Stimulated activated CD4-positive, alpha-beta T cell treated with anti-CD3 and anti-CD28 coated beads, Interleukin-4, amount 100 ng/mL, for 24 hours (primary cell): ENCODE measurements around the gene CD300C.
A peak's percentile ranks its signal among the peaks of the same experiment; 100 is the strongest.
"Not testable (repeated sequence)": the region's sequence is repeated elsewhere in the genome, so short reads cannot be mapped to it uniquely, and the experiment has no call there.

Experiments used
- DNase-seq: peaks from one replicate; pipeline ENCODE4 v3.0.0-alpha.2; 2020

The CD300C gene

DNA sequence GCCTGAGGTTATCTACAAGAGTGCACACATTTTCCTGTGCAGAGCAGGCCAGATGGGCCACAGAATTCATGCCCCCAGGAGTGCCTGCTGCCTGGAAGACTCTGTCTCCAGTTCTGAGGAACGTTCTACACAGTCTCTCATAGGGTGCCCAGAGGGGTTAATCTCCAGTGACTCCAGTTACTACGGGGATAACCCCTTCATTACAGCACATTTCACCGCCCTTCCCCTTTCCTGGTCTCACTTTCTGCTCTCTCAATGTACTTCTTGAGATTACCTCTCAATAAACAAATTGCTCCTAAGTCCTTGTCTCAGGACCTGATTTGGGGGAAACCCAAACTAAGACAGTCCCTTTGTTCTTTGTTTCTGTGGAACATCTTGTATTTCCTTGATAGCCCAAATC is 15.7 kb upstream of the CD300C start:
- no peak for DNase-seq

DNA sequence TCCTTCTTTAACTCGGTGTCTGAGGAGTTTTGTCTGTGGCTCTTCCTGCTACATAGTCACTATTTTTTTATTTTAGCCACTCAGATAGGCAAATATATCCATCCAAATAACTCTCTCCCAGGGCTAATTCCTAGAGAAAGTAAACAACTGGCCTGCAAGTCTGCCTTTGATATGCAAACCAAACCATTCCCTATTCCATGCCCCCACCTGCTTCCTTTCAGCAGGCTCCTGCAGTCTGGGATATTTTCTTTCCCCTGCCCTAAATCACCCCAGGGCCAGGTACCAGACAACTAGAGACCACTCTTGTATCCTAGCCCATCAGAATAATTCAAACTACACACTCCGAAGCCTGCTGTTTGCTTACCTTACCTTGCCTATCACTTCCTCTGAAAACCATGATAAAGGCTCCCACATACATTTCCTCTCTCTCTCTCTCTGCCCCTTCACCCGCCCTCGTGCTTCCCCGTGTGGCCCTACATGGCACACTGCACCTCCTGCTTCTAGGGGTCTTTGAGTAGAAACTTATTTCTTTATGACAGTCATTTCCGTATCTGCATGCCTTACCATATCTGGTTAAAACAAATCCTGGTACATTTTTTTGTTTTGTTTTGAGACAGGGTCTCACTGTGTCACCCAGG is 13.1 kb upstream of the CD300C start:
- DNase-seq = no peak

DNA sequence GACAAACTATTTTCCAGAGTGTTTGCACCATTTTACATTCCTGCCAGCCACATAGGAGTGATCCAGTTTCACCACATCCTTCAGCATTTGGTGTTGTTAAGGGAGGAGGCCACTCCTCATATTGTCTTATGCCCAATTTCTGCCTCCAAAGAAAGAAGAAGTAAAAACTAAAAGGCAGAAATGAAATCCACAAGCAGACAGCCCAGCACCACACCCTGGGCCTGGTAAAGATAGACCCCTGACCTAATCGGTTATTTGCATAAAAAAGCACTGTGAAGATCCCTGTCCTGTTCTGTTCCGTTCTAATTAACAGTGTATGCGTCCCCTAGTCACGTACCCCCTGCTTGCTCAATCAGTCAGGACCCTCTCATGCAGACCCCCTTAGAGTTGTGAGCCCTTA is 12.5 kb upstream of the CD300C start:
- DNase-seq = not testable (repeated sequence)

DNA sequence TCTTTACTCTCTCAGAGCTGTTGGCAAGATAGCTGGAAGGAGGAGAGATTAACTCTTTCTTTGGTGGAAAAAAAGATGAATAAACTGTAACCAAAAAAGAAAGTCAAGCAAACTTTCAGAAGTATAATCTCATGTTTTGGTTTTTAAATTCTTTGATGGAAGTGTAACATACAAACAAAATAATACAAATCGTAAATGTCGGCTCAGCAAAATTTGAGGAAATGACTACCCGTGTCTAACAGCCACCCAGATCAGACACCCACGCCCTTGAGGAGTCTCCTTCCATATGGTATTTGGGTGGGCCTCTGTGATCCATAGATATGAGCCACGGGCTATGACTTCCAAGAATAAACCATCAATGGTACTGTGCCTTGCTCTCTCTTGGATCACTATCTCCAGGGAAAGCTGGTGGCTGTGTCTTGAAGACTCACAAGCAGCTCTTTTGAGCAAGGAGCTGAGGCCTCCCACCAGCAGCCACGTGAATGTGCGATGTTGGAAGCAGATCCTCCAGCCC is 9.6 kb upstream of the CD300C start:
- no peak for DNase-seq

DNA sequence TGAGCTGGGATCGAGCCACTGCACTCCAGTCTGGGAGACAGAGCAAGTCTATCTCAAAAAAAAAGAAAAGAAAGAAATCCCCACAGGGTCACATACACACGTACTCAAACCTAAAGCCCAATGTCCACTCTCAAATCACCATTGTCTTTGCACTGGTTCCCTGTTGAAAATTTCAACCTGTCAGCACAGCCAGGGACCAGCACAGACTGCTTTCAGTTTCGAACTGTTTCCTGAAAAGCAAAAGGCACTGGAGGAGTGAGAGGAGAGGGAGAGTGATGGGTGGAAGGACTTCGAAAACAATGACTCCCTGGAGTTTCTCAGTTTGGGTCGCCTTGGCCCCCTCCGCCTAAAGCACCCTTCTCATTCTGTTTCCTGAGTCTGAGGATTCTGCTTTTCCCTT is 9.0 kb upstream of the CD300C start:
- DNase-seq = no peak

DNA sequence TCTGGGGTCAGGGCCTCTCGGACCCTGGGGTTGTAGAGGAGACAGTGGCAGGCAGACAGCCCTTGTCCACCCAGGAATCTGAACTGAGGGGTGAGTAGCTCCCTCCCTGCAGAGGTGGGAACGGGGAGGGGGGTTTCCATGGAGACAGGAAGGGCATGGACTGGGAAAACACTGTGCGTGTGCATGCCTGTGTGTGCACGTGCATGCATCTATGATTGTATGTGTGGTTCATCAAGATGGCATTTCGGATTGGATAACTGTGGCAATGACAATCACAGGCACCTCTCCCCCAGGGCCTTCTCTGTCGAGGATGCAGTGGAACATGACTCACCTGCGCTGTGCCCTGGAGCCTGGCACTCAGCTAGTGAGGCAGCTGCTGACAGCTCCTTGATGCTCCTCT is 6.1 kb upstream of the CD300C start:
- DNase-seq = no peak

DNA sequence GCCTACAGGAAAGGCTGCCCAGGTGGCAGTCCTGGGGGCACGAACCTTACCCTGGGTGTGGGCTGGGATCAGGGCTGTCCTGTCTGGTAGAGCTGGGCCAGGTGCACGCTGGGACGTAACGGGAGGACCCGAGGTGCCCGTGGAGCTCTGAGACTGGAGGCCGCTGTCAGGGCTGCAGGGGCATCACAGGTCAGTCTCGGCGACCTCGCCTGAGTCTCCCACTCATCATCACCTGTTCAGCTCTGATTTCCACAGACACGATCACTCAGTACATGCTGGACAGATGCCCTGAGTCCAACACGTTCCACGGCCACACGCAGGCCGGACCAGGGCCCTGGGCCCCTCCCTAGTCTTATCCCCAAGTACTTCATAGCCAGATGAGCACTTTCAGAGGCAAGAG is 4.7 kb upstream of the CD300C start:
- no peak for DNase-seq

DNA sequence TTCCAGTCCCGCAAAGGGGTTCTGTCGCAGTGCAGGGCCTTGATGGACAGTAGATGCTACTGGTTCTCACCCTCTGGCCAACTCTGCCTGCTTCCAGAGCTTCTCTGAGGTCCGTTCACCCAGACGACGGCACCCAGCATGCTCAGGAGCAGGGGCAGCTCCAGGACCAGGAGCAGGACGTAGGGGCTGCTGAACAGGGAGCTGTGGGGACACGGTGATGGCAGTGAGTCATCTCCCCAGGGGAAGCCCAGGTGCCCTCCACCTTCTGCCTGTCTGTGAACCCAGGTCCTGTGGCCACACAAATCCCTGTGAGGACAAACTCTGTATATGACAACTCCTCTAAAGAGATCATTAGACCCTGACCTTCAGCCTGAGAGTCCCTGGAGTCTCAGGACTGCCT is 3.4 kb upstream of the CD300C start:
- DNase-seq = no peak

DNA sequence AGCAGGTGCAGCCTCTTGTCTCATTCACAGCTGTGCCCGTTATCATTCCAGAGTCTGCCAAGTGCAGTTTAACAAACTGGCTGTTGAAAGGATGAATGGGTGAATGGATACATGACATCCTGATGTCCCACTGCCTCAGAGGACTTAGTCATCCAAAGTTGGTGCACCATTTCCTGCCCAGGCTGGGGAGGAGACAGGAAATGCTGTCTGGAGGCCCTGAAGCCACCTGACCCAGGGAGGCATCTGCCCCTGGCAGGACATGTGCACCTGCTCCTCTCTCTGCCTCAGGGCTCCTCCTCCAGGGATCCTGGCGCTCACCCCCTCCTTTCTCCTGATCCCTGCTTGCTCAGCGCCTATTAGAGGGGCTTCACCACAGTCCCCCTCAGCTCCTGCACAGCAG is 1.8 kb upstream of the CD300C start:
- DNase-seq = no peak

DNA sequence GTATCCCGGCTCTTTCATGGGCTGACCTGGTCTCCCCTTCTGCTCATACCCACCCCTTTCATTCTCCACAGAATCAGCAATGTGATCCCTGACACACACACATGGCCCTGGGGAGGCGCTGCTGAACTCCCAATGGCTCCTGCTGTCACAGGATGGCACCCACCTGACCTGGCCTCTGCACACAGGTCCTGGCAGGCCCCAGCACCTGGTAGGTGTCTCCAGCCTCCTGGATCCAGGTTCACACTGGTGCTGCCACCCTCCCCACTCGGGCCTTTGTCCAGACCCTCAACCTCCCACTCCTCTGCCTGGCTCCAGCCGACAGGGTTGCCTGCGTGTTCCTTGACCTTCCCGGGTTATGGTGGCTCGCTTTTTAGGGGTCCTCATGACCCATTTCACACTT is 1.3 kb upstream of the CD300C start:
- no peak for DNase-seq

DNA sequence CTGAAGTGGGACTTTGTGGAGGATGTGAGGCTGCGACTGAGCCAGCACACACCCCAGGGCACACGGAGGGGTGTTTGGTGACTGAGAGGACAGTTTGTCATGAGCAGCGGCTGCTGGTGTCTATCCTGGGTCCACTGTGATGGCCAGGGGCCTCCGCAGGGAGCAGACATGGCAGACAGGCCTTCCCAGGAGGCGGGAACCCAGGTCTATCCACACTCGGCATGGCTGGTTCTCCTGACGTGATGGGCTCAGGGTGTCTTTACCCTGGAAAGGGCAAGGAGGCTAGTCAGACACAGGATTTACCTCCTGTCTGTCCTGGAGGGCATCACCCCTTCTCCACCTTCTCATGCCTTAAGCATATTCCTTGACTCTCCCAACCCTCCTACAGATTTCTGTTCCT is 671 bp upstream of the CD300C start:
- DNase-seq = no peak

DNA sequence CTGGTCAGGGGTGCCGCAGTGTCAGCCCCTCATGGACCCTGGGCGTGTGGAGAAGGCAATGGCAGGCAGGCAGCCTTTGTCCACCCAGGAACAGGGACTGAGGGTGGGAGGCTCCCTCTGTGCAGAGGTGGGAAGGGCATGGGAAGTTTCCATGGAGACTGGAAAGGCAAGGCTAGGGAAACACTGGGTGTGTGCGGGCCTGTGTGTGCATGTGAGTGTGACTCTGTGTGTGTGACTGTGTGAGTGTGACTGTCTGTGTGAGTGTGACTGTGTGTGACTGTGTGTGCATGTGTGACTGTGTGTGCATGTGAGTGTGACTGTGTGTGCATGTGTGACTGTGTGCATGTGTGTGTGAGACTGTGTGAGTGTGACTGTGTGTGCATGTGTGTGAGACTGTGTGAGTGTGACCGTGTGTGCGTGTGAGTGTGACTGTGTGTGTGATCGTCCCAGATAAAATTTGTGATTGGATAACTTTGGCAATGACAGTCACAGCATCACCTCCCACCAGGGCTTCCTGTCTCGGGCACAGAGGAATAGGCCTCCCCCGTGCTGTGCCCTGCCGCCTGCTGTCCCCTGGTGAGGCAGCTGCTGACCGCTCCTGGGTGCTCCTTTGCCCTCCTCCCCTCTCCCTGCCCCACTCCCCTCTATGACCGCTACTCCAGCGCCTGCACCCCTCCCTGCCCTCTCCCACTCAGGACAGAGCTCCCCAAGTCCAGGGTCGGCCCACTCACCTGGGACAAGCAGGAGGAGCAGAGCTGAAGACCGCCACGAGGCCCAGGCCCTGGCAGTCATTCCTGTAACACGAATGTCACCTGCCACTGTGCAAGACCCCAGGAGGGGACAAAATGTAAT is 698 bp downstream of the CD300C start:
- DNase-seq = no peak

DNA sequence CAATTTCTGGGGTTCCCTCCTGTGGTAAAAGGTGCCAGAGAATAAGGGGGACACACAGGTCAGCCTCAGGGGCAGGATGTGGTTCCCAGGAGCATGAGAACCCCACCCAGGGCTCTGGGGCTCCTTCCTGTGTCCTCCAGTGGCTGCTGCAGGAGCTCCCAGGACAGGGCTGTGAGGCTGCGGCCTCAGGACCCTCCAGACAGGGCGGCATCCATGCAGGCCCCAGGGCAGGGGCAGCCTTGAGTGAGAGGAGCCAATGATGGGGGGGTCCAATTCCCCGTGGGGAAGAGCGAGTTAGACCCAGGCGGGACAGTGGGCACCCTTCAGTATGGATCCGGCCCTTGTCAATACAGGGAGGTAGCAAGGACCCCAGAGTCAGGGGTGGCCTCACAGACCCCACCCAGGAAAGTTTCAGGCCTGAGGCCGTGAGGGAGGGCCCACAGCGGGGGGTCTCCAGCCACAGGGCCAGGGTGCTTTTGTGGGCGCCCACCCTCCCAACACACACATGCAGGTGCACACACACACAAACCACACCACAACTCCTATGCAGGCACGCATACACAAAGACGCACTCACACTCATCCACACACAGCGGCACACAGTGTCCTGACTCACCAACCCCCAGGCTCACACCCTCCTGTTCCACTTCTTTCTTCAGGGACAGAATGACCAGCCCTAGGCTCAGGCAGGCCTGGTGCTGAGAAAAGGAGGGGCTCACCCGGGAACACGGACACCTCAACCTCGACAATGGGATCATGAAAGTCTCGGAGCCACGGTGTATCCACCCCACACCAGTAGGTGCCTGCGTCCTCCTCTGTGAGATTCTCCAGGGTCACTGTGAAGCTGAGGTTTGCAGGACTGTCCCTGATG is 1.8 kb downstream of the CD300C start:
- no peak for DNase-seq

DNA sequence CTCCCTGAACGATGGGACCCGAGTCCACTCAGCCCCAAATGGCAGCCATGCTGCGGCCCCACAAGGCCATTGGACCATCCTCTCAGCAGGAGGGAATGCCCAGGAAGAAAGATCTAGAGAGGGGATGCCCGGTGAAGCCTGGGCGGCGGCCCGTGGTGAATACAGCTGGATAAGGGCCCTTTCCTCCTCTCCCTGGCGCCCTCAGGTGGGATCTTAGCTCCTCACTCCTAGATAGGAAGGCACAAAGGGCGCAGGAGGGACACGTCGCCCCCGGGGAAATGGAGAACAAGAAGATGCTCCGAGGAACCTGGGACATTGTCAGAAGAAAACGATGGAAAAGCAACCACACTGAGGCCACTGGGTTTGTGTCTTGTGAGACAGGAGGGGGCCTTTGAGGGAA is 2.5 kb downstream of the CD300C start:
- no peak for DNase-seq

DNA sequence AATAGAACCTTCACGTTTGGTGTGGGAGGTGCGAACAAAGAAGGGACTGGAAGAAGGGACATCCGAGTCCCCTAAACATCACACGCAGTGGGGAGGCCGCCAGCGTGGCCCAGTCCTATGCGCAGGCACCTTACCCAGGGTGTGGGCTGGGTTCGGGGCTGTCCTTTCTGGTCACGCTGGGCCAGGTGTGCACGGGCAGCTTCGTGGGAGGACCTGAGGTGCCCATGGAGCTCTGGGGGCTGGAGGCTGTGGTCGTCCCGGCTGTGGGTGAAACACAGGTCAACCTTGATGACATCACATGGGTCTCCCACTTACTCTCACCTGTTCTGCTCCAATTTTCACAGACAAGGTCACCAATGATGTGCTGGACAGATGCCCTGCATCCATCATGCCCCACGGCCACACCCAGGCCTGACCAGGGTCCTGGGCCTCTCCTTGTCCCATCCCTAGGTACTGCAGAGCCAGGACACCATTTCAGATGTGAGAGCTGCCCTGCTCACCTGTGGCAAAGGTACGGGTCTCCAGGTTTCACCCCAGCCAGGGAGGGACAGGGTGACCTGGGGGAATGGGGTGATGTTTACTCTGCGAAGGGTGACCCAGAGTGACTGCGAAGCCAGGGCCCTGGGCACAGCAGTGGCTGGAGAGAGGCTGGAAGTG is 3.1 kb downstream of the CD300C start:
- no peak for DNase-seq

DNA sequence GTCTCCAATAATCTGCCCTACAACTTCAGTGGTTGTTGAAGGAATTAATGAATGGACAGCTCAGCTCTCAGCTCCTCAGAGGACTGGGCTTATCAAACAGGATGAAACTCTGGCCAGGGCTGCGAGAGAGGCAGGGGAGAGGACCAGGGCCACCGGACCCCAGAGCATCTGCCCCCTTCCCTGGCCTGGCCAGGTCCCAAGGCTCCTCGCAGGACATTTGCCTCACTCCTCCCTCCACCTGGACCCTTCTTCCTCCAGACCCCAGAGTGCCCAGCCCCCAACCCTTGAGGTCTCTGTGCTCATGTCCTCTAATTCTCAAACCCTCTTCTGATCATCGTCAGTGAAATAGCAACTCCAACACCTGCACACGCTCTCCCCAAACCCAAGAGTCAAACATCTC is 3.7 kb downstream of the CD300C start:
- DNase-seq = no peak

DNA sequence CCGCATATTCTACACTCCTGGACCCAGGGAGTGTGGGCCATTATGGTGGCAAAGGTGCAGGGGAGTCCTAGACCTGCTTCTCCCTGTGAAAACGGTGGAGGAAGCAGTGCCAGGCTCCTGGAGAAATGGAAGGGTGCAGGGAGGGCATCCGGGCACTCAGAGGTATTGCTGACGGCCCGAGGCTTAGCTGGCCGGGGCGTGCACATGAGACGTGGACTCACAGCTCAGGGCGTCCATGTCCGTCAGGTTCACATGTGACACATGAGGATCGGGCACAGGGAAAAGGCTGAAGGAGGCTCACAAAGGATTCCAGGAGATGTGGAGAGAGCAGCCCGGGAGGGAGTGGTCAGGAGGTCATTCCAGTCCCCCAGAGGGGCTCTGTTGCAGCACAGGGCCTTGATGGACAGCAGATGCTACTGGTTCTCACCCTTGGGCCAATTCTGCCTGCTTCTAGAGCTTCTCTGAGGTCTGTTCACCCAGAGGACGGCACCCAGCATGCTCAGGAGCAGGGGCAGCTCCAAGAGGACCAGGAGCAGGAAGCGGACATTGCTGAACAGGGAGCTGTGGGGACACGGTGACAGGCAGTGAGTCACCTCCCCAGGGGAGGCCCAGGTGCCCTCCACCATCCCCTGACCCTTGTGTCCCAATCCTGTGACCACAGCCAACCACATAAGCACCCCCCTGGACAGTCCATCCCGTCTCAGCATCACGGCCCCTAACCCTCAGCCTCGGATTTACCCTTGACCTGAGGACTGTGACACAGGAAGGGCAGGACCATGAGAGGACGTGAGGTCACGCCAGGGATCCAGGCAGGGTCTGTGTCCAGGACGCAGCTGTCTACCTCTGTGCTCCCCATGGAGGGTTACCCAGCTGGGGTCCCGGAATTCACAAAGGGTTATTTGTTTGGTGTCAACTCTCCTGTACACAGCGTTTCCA is 4.5 kb downstream of the CD300C start:
- no peak for DNase-seq

DNA sequence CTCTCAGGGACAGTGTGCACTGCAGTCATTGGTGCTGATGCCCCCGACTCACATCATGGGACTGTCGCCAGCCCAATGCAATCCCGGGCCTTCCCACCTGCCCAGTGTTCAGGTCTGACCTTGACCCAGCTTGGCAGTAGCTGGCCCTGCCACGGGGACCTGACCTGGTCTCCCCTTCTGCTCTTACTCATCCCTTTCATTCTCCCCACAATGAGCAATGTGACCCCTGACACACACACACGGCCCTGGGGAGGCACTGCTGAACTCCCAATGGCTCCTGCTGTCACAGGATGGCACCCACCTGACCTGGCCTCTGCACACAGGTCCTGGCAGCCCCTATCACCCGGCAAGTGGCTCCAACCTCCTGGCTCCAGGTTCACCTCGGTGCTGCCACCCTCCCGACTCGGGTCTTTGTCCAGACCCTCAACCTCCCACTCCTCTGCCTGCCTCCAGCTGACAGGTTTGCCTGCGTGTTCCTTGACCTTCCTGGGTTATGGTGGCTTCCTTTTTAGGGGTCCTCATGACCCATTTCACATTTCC is 6.6 kb downstream of the CD300C start:
- no peak for DNase-seq

DNA sequence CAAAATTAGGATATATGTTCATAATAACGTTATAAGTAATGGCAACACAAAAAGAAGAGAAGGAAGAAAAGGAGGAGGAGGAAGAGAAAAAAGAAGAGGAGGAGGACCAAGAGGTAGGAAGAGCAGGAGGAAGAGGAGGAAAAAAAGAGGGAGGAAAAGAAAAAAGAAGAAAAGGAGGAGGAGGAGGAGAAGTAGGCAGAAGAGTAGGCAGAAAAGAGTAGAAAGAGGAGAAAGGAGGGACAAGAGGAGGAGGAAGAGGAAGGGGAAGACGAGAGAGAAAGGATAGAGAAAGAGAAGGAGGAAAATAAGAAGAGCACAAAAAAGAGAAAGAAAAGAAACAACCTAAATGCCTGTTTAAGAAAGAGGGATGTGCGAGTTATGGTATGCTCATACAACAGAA is 9.0 kb downstream of the CD300C start:
- DNase-seq = no peak

DNA sequence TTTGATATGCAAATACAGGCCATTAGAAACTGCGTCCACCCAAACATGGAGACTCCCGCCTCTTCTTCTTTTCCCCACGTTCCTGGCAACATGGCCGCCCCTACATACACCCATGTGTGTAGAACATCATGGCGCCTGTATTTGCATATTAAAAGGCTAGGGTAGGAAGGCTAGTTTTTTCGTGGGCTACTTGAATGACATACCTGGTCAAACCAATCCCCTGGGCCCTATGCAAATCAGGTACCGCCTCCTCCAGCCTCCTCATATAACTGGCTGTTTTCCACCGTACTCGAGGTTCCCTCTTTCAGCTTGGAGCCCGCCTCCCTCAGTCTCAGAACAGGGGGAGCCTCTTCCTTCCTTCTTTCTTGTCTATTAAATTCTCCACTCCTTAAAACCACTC is 13.8 kb downstream of the CD300C start:
- peak; percentile 3 for DNase-seq

DNA sequence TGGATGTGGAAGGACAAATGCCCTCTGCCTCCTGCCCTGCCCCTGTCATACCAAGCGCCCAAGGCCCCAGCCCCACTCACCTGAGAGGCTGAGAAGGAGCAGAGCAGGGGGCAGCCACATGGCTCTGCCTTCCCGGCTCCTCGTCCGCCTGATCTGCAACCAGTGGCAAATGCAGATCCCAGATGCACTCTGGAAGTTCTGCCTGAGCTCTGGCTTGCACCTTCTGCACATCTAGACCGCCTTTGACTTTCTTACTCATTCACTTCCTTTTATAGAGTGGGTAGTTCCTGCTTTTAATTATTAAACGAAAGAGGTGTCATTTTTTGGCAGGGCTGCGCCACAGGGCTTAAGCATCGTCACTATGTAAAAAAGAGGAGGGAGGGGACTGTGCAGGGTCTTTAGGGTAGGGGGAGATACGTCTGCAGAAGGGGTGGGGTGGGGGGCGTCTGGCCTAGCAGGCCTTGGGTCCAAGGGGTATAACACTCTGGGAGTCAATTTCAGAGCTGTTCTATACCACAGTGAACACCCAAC is 14.6 kb downstream of the CD300C start, which contains the start of gene CD300LB:
Gene CD300LB, minus strand, starts transcription at position 245 of the 531 bp plus-strand sequence. Its CDS starts 125 bp downstream, at position 120.
- DNase-seq = peak; percentile 2
